GM10248 (cell line): ENCODE measurements around the gene RPAP3.

Experiments
- CTCF ChIA-PET: fragments of 300-600 bp; sonication (Branson Sonifier 250); formaldehyde crosslinking; extraction: SDS; loops from one replicate; lab custom pipeline; 2021; ENCODE audit warnings: antibody characterized with exemption; lab: Yijun Ruan, JAX
- POLR2A ChIA-PET: fragments of 350-650 bp; sonication (Branson Sonifier 250); formaldehyde crosslinking; extraction: SDS; loops from one replicate; lab custom pipeline; 2020; ENCODE audit warnings: antibody characterized with exemption; lab: Yijun Ruan, JAX
- DNase-seq: peaks from one replicate; pipeline ENCODE4 v3.0.0; 2012; ENCODE audit errors: extremely low spot score
- CTCF ChIP-seq: IDR thresholded peaks from 2 replicates; pipeline ENCODE4 v1.5.1; 2012; ENCODE audit warnings: mild to moderate bottlenecking, low read depth; ENCODE audit errors: extremely low read depth, missing control alignments, control extremely low read depth

Gene RPAP3

GRCh38 chr12:47722136-47722834 lies 16.5 kb upstream of the RPAP3 start:
- no peak for DNase-seq
- TF ChIP-seq CTCF, result no peak
- ChIA-PET CTCF (interaction anchor here (1.5 to 46.2 kb wide), 4 partner anchors 11 to 60 kb away, joined by 3 to 1524 read pairs (median 115); partner anchors contain the start of gene SLC48A1), POLR2A (no interaction called here)

GRCh38 chr12:47721431-47721973 lies 15.7 kb upstream of the RPAP3 start:
- POLR2A ChIA-PET, result no interaction called here

GRCh38 chr12:47718531-47718930 lies 12.7 kb upstream of the RPAP3 start:
- no peak for DNase-seq
- TF ChIP-seq CTCF, result no peak
- ChIA-PET CTCF (interaction anchor here (1.0 to 46.2 kb wide), 11 partner anchors 9 to 127 kb away, joined by 3 to 1524 read pairs (median 18); partner anchors contain the start of genes ENDOU, RAPGEF3 and SLC48A1), POLR2A (interaction anchor here (1.8 kb wide), 1 partner anchor 22 kb away, joined by 4 read pairs; no protein-coding TSS in a partner anchor)

More at GRCh38 chr12:47721431-47721973, 15.7 kb upstream of the RPAP3 start:
- CTCF ChIA-PET, result interaction anchor here (1.5 to 46.2 kb wide), 3 partner anchors 14 to 61 kb away, joined by 3 to 1524 read pairs (median 225); partner anchors contain the start of gene SLC48A1
- TF ChIP-seq CTCF, result no peak
- DNase-seq, result no peak

- DNase-seq, result peak; percentile 74
- POLR2A ChIA-PET, result interaction anchor here (1.8 kb wide), 1 partner anchor 23 kb away, joined by 4 read pairs; no protein-coding TSS in a partner anchor
These were observed 11.8 kb upstream of the RPAP3 start for GRCh38 chr12:47717443-47718193.

GRCh38 chr12:47717046-47717442 lies 11.2 kb upstream of the RPAP3 start:
- ChIA-PET POLR2A (interaction anchor here (1.8 kb wide), 1 partner anchor 24 kb away, joined by 4 read pairs; no protein-coding TSS in a partner anchor), CTCF (interaction anchor here (1.0 to 46.2 kb wide), 12 partner anchors 8 to 123 kb away, joined by 3 to 1524 read pairs (median 17); partner anchors contain the start of genes ENDOU, RAPGEF3, RPAP3 and SLC48A1)
- no peak for DNase-seq
- no peak for TF ChIP-seq CTCF

More at GRCh38 chr12:47717443-47718193, 11.8 kb upstream of the RPAP3 start:
- CTCF ChIA-PET, result interaction anchor here (1.0 to 46.2 kb wide), 15 partner anchors 8 to 128 kb away, joined by 3 to 1524 read pairs (median 4); partner anchors contain the start of genes ENDOU, RAPGEF3, RPAP3 and SLC48A1
- peak; percentile 37 for TF ChIP-seq CTCF

GRCh38 chr12:47715877-47716548 lies 10.2 kb upstream of the RPAP3 start:
- ChIA-PET CTCF (interaction anchor here (0.8 to 46.2 kb wide), 19 partner anchors 9 to 234 kb away, joined by 3 to 1524 read pairs (median 7); partner anchors contain the start of genes ENDOU, RAPGEF3, RPAP3 and SLC48A1), POLR2A (no interaction called here)
- TF ChIP-seq CTCF, result no peak
- DNase-seq, result no peak
